SKM-1 treated with dmso at 0.1 percent for 144 hours (cell line): Measurements from ENCODE around the gene HS3ST4.
"Not testable (repeated sequence)": the region's sequence is repeated elsewhere in the genome, so short reads cannot be mapped to it uniquely, and the experiment has no call there.

Experiments
- DNase-seq: peaks from one replicate; lab custom pipeline; 2025; ENCODE audit not compliant: unreplicated experiment; lab: John Stamatoyannopoulos, UW

HS3ST4 gene

GRCh38 chr16:26071101-26071866 is 379.5 kb downstream of the HS3ST4 start:
- no peak for DNase-seq

DNA sequence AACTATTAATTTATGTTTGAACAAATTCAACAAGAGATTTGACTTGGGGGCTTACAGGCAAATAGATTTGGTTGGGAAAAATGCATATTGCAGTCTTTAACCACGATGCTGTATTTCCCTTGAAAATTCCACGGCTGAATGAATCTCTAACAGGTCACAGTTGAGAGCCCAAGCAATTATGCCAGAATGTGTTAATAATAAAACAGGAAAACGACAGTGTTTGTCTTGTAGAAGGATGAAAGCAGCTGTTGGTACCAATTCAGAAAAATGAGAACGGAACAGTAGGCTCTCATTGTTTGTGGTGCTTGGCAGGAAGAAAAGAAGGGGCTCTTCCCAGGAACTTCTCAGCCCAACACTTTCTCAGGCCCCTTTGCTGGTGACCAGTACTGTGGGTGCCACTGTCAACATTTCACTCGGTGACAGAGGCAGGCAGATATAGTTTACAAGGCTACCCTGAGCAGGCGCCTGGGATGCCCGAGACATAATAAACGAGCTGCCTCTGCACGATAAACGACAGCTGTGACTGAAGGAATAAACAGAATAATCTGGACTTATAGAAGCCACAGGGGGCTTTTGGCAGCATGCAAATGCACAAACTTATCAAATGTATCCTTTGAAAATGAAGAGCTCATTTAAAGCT is 387.1 kb downstream of the HS3ST4 start:
- DNase-seq: no peak

DNA sequence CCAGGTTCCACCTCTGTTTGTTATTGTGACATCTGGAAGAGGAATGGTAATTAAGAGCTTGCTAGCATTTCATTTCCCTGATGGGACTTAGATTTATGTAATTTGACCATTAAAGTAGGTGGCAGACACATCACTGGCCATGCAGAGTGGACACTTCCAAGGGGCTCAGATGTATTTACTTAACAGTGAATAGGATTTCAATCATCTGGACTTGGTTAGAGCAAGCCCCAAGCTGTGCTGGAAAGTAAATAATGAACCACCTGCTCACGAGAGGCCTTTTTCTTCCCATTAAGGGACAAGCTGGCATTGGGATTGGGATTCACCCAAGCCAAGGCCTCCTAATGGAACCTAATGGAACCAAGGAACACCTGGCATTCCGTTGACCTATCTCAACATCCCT is 395.3 kb downstream of the HS3ST4 start:
- no peak for DNase-seq

DNA sequence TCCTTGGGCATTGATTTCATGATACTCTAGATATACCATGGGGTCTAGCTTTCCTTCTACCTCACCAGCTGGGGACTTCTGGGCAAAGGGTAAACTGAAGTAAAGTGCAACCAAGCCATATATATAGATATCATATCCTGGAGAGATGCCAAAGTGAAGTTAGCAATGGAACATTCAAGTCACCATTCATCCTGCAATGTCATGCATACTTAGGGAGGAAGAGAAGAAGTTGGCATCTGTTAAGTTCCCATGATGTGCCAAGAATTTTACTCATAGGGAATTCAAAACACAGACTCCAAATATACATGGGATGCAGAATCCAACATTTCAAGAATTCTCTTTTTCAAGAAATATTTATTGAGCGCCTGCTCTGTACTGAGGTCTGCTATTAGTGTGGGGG is 399.8 kb downstream of the HS3ST4 start:
- no peak for DNase-seq

DNA sequence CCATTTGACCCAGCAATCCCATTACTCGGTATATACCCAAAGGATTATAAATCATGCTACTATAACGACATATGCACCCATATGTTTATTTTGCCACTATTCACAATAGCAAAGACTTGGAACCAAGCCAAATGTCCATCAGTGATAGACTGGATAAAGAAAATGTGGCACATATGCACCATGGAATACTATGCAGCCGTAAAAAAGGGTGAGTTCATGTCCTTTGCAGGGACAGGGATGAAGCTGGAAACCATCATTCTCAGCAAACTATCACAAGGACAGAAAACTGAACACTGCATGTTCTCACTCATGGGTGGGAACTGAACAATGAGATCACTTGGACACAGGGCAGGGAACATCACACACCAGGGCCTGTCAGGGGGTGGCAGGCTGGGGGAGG is 406.4 kb downstream of the HS3ST4 start:
- not testable (repeated sequence) for DNase-seq

- DNase-seq: no peak
These were observed 410.6 kb downstream of the HS3ST4 start for GRCh38 chr16:26102369-26102768.

- DNase-seq: no peak
These were observed 417.2 kb downstream of the HS3ST4 start for GRCh38 chr16:26108836-26109505.

- no peak for DNase-seq
These were observed 420.1 kb downstream of the HS3ST4 start for GRCh38 chr16:26111900-26112299.

DNA sequence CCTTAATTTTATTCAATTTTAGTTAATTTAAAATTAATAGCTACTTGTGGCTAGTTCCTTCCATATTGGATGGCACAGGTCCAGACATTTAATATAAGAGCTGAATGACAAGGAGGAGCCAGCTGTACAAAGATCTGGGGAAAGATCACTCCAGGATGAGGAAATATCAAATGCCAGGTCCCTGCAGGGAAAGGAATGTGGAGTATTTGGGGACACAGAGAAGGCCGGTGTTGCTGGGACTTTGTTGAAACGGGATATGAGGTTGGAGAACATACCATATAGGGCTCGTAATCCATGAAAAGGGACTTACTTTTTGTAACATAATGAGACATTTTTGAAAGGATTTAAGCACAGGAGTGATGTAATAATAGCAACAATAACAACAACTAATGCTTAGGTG is 426.8 kb downstream of the HS3ST4 start:
- no peak for DNase-seq

DNA sequence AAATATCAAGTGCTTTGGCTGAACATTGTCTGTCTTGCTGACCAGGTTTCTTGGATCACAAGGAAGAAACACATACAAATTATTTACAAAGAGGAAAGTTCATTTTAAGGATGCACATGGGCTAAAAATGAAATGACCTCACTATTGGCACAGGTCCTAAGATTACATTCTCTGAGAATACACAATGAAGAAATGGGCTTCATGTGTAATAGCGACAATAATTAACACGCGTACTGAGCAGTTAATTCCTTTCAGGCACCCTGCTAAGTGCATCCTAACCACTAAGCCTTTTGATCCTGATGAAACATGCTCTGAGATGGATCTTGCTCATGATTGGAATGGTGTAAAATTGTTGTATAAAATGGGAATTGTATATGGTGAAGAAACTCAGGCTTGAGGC is 429.0 kb downstream of the HS3ST4 start:
- no peak for DNase-seq

DNA sequence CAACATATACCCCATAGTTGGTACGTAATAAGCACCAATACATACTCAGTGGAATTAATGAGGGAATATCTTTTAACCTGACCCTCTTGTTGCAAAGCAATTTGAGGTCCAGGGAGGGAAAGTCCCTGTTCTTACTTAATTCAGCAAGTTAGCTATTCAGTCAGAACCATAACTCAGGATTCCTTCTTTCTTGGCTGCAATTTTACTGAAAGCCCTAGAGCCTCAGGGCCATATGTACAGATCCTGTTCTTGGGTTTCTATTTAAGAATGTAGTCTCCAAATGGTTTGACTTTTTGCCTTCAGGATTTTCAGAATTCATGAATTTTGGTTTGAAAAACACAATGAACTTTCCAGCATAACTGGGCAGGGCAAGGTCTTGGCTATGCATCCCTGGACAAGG is 436.5 kb downstream of the HS3ST4 start:
- DNase-seq: no peak

DNA sequence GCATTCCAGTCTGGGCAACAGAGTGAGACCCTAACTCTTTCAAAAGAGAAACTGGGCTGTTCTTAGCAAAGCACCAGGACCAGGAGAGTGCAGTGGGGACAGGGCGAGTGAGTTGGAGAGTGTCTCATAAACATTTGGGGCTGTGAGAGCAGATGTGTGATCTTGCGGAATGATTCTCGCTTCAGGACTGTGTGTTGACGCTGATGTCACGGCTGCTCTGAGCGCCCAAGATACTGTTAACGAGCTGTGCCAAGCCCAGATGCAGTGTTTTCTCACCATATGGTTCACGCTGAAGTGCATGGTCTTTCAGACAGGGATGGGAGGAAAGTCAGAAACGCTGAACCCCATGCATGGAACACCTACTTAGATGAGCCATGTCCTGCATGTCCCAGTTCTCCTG is 438.2 kb downstream of the HS3ST4 start:
- DNase-seq: no peak

GRCh38 chr16:26133416-26134093 is 441.8 kb downstream of the HS3ST4 start:
- no peak for DNase-seq

DNA sequence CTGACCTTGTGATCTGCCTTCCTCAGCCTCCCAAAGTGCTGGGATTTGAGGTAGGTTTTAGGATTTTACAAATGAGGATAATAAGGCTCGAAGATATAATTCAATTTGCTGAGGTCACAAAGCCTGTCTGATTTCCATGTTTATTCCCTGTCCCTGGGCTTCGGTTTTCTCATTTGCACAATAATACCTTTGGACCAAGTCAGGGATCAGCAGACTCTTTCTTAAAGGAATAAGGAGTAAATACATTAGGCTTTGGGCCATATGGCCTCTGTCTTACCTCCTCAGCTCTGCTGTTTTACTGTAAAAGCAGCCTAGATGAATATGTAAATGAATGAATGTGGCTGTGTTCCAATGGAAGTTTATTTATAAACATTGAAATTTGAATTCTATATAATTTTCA is 442.8 kb downstream of the HS3ST4 start:
- no peak for DNase-seq

DNA sequence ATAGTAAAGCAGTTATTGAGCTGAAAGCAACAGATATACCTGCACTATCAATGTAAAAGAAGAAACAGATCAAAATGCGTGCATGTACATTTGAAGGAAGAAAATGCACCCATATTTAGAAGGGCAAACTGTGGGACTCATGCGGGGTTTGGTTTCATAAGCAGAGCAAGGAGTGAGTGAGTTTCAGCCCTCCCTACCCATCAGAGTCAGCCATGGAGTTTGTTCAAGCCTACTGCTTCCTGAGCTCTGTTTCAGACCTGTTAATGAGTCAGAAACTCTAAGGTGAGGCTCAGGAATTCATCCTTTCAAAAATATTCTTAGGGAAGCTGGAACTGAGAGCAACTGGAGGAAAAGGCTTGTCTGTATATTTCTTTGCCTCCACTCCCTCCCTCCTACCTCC is 446.2 kb downstream of the HS3ST4 start:
- no peak for DNase-seq

DNA sequence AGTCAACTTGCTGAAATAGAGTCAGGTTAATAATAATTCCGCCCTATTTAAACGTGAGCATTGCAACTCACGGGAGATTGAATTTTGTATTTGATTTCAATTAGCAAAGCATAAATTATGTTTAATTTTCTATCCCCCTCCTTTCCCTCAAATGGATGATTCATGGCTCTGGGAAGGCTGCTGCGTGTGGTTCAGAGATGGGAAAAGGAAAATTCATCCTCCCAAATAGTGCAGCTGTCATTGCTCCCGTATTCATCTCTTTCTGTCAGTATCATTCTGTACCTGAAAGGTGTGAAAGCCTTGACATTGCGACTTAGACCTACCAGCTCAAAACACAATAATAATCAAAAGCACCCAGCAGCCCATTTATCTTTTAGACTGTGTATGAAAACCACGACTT is 447.3 kb downstream of the HS3ST4 start:
- no peak for DNase-seq

DNA sequence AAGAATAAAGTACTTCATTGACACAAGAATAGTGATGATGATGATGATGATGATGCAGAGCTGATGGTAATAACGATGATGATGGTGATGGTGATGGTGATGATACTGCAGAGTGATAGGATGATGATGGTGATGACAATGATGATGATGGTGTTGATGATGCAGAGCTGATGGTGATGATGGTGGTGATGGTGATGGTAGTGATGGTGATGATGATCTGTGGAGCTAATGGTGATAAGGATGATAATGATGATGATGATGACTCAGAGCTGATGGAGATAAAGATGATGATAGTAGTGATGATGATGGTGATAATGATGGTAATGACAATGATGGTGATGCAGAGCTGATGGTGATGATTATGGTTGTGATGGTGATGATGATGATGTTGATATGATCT is 448.1 kb downstream of the HS3ST4 start:
- DNase-seq: no peak

GRCh38 chr16:26149364-26150190 is 457.8 kb downstream of the HS3ST4 start:
- DNase-seq: no peak

DNA sequence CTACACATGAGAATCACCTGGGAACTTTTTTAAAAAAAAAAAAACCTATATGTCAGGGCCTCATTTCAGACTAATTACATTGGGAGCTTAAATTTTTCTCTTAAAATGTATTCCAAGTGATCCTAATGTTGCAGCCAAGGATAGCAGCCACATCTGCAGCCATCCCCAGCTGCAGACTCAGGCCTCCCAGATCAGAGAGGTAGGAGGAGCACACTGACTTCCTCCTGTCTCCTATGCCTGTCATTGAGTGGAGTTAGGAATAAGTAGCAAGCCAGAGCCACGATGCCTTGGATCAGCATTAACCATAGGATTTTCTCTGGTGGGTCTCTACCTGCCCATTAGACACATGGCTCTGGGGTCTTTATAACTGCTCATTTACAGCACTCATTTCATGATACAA is 463.5 kb downstream of the HS3ST4 start:
- no peak for DNase-seq

DNA sequence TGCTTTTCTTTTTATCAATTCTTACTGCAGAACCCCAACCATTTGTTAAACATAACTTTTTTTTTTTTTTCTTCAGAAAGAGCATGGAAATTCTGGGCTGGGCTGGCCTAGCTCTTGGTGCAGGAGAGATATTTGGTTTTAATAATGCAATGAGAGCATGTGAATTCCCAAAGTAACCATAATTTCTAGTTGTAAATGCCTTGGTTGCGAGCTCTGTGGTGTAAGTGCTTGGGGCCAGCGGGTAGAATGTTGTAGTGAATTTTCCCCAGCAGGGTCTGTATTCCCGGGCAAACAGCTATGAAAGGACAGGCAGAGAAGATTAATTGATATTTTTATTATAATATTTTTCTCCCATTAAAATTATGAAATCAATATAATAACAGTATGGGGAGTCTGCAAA is 465.6 kb downstream of the HS3ST4 start:
- no peak for DNase-seq
